H9 (cell line): ENCODE measurements around the gene CTSH. TPM values are rescaled to one million over a fixed set of nuclear protein-coding genes. Genes with fewer than 3 reads are reported as not detected.
A peak's percentile ranks its signal among the peaks of the same experiment; 100 is the strongest.
"Not testable (repeated sequence)": the region's sequence is repeated elsewhere in the genome, so short reads cannot be mapped to it uniquely, and the experiment has no call there.

ENCODE experiments used
- DNase-seq: peaks from one replicate; pipeline ENCODE4 v3.0.0-alpha.2; 2017
- H2AFZ ChIP-seq: one replicate; pipeline ENCODE4 v1.6.1; 2013; ENCODE audit warnings: mild to moderate bottlenecking, low read length, control low read depth, moderate library complexity
- H2AK5ac ChIP-seq: 2 replicates; pipeline ENCODE4 v1.6.1; 2013; ENCODE audit warnings: low read length, control low read depth, mixed read lengths; ENCODE audit not compliant: insufficient read length
- H2BK120ac ChIP-seq: one replicate; pipeline ENCODE4 v1.6.1; 2013; ENCODE audit warnings: low read depth, mild to moderate bottlenecking, low read length, control low read depth, inconsistent platforms; ENCODE audit not compliant: poor library complexity, severe bottlenecking
- H2BK12ac ChIP-seq: 2 replicates; pipeline ENCODE4 v1.6.1; 2013; ENCODE audit warnings: low read length, control low read depth, mixed read lengths, low read depth; ENCODE audit not compliant: insufficient read length
- H2BK15ac ChIP-seq: 2 replicates; pipeline ENCODE4 v1.6.1; 2013; ENCODE audit warnings: low read depth, low read length, control low read depth
- H2BK20ac ChIP-seq: one replicate; pipeline ENCODE4 v1.6.1; 2013; ENCODE audit warnings: low read depth, mild to moderate bottlenecking, low read length, control low read depth, inconsistent platforms; ENCODE audit not compliant: poor library complexity, severe bottlenecking
- H2BK5ac ChIP-seq: 2 replicates; pipeline ENCODE4 v1.6.1; 2013; ENCODE audit warnings: low read length, control low read depth, mixed read lengths; ENCODE audit not compliant: insufficient read length
- H3K14ac ChIP-seq: 2 replicates; pipeline ENCODE4 v1.6.1; 2013; ENCODE audit warnings: low read length, control low read depth; ENCODE audit not compliant: insufficient read depth
- H3K18ac ChIP-seq: 2 replicates; pipeline ENCODE4 v1.6.1; 2013; ENCODE audit warnings: low read depth, mild to moderate bottlenecking, mixed read lengths, low read length, control low read depth; ENCODE audit not compliant: insufficient read length
- H3K23ac ChIP-seq: 2 replicates; pipeline ENCODE4 v1.6.1; 2013; ENCODE audit warnings: low read length, control low read depth, mixed read lengths, low read depth; ENCODE audit not compliant: insufficient read length
- H3K23me2 ChIP-seq: 2 replicates; pipeline ENCODE4 v1.6.1; 2013; ENCODE audit warnings: low read depth, mild to moderate bottlenecking, mixed read lengths, low read length, control low read depth; ENCODE audit not compliant: insufficient read length, poor library complexity, severe bottlenecking
- H3K27ac ChIP-seq: 2 replicates; pipeline ENCODE4 v1.5.1; 2013; ENCODE audit warnings: low read length, control low read depth, mixed read lengths, low read depth; ENCODE audit not compliant: insufficient read length
- H3K27me3 ChIP-seq: 2 replicates; pipeline ENCODE4 v1.6.1; 2013; ENCODE audit warnings: low read length, control low read depth, inconsistent platforms; ENCODE audit not compliant: insufficient read depth
- H3K4ac ChIP-seq: 2 replicates; pipeline ENCODE4 v1.6.1; 2013; ENCODE audit warnings: low read depth, mild to moderate bottlenecking, control low read depth, inconsistent platforms, low read length, moderate library complexity
- H3K4me1 ChIP-seq: 2 replicates; pipeline ENCODE4 v1.6.1; 2013; ENCODE audit warnings: low read length, control low read depth, inconsistent platforms; ENCODE audit not compliant: insufficient read depth
- H3K4me2 ChIP-seq: 2 replicates; pipeline ENCODE4 v1.6.1; 2013; ENCODE audit warnings: low read length, control low read depth, mixed read lengths; ENCODE audit not compliant: insufficient read length, insufficient read depth
- H3K56ac ChIP-seq: 2 replicates; pipeline ENCODE4 v1.6.1; 2013; ENCODE audit warnings: low read depth, mild to moderate bottlenecking, mixed read lengths, low read length, control low read depth; ENCODE audit not compliant: insufficient read length
- H3K79me1 ChIP-seq: 2 replicates; pipeline ENCODE4 v1.6.1; 2013; ENCODE audit warnings: low read depth, mild to moderate bottlenecking, moderate library complexity, low read length, control low read depth, inconsistent platforms; ENCODE audit not compliant: insufficient read depth, poor library complexity, severe bottlenecking
- H3K79me2 ChIP-seq: 2 replicates; pipeline ENCODE4 v1.6.1; 2013; ENCODE audit warnings: low read length, control low read depth, inconsistent platforms; ENCODE audit not compliant: insufficient read depth
- H3K9ac ChIP-seq: 2 replicates; pipeline ENCODE4 v1.6.1; 2013; ENCODE audit warnings: low read length, control low read depth, mixed read lengths; ENCODE audit not compliant: insufficient read length; ENCODE audit errors: extremely low read depth
- H3K9me3 ChIP-seq: one replicate; pipeline ENCODE4 v1.6.1; 2013; ENCODE audit warnings: low read depth, low read length, inconsistent platforms; ENCODE audit not compliant: control insufficient read depth
- H3T11ph ChIP-seq: one replicate; pipeline ENCODE4 v1.6.1; 2013; ENCODE audit warnings: mild to moderate bottlenecking, low read length, control low read depth, inconsistent platforms
- H4K20me1 ChIP-seq: one replicate; pipeline ENCODE4 v1.6.1; 2013; ENCODE audit not compliant: control insufficient read depth, insufficient read length, insufficient read depth
- H4K5ac ChIP-seq: 2 replicates; pipeline ENCODE4 v1.6.1; 2013; ENCODE audit warnings: low read depth, mild to moderate bottlenecking, mixed read lengths, low read length, control low read depth; ENCODE audit not compliant: insufficient read length
- H4K8ac ChIP-seq: replicated peaks from 2 replicates; pipeline ENCODE4 v1.6.1; 2013; ENCODE audit warnings: low read length, control low read depth, mixed read lengths, low read depth; ENCODE audit not compliant: insufficient read length
- H4K91ac ChIP-seq: 2 replicates; pipeline ENCODE4 v1.6.1; 2013; ENCODE audit warnings: low read depth, mild to moderate bottlenecking, moderate library complexity, mixed read lengths, low read length, control low read depth; ENCODE audit not compliant: insufficient read length
- H3K27ac Mint-ChIP-seq, 3 experiments: 2 replicates in 2 of 3; 3 replicates in 1 of 3; pipeline ENCODE4 v1.8.0; 2020 to 2021; ENCODE audit warnings: mixed read lengths in 3 of 3, mild to moderate bottlenecking in 1 of 3, moderate library complexity in 1 of 3
- H3K27me3 Mint-ChIP-seq: 2 replicates; pipeline ENCODE4 v1.8.0; 2021; ENCODE audit warnings: low read depth, mild to moderate bottlenecking, moderate library complexity, mixed read lengths
- H3K36me3 Mint-ChIP-seq, 3 experiments: 2 replicates in 2 of 3; 3 replicates in 1 of 3; pipeline ENCODE4 v1.8.0; 2020 to 2021; ENCODE audit warnings: low read depth in 3 of 3, mixed read lengths in 3 of 3; ENCODE audit not compliant: insufficient read depth in 1 of 3
- H3K4me1 Mint-ChIP-seq, 2 experiments: 2 replicates each; pipeline ENCODE4 v1.8.0; 2020; ENCODE audit warnings: mixed read lengths in 2 of 2
- H3K4me3 Mint-ChIP-seq, 2 experiments: 2 replicates in 1 of 2; 3 replicates in 1 of 2; pipeline ENCODE4 v1.8.0; 2020 to 2021; ENCODE audit warnings: mild to moderate bottlenecking in 2 of 2, mixed read lengths in 2 of 2, moderate library complexity in 1 of 2
- H3K9me3 Mint-ChIP-seq, 2 experiments: 2 replicates in 1 of 2; 3 replicates in 1 of 2; pipeline ENCODE4 v1.8.0; 2020; ENCODE audit warnings: mild to moderate bottlenecking in 2 of 2, mixed read lengths in 2 of 2, moderate library complexity in 1 of 2
- WGBS: extraction: QIAGEN DNeasy Blood & Tissue Kit; methylation state at CpG from one replicate; pipeline ENCODE4 v1.1.7; 2013; ENCODE audit warnings: missing lambda C conversion rate, low lambda C conversion rate, mixed read lengths; ENCODE audit not compliant: insufficient read length; ENCODE audit errors: extremely low coverage; 5-methylcytosine and 5-hydroxymethylcytosine counted together
- total RNA-seq: library from RNA; stranded (reverse); gene quantifications from 2 replicates; pipeline ENCODE4 v1.2.1, GENCODE V29; 2021
- TF ChIP-seq, protein P1 (sequence below): fragments of 200-600 bp; sonication (generic); conservative IDR thresholded peaks from 3 replicates; pipeline ENCODE4 v1.8.0; 2021; ENCODE audit warnings: antibody characterized with exemption, mild to moderate bottlenecking

Gene CTSH
- total RNA-seq, 1 experiment from 2014 or later = 15.5 TPM

DNA sequence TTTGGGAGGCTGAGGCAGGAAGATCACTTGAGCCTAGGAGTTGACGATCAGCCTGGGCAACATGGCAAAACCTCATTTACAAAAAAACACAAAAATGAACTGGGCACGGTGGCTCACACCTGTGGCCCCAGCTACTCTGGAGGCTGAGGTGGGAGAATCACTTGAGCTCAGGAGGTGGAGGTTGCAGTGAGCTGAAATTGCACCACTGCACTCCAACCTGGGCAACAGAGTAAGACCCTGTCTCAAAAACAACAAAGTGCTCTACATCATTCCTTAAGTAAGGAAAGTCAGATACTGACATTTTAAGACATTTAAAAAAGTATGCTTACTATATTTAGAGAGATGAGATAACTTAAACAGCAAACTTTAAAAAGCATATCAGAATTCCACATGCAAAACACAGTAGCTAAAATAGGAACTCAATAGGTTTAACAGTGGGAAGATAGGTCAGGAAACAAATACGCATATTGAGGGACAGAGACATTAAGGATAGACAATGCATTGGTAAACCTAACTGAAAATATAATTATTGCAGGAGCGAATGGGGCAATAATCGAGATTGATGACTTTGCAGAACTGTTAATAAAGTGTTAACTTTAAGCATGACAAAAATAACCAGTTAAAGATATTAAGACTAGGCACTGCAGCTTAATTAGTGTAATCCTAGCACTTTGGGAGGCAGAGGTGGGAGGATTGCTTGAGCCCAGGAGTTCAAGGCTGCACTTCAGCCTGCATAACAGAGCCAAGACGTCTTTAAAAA, 40.1 kb downstream of the CTSH start:
- no peak overlapping the region for H2BK20ac ChIP-seq
- H3K18ac ChIP-seq = no peak overlapping the region
- no peak overlapping the region for H3K4ac ChIP-seq
- H3K9ac ChIP-seq = no peak overlapping the region
- no peak overlapping the region for H2BK12ac ChIP-seq
- no peaks in the 10 kb centered on the region; the same call in 1 of the 2 replicates for H3K27me3 Mint-ChIP-seq
- WGBS = no CpG with 5 or more reads among the region's 6 CpGs
- peaks cover under 1% of the 10 kb centered on the region for H3K79me1 ChIP-seq
- peak overlapping the region in 2 of 3 experiments; percentile 8 to 21; a peak in 3 of 7 replicates for H3K27ac Mint-ChIP-seq
- no peak overlapping the region for H3K27ac ChIP-seq
- no peaks in the 10 kb centered on the region for H4K20me1 ChIP-seq
- no peak overlapping the region for H3K4me2 ChIP-seq
- H4K8ac ChIP-seq = no peak overlapping the region
- DNase-seq = no peak
- no peak overlapping the region for H2BK5ac ChIP-seq
- no peaks in the 10 kb centered on the region for H3K79me2 ChIP-seq
- H3K9me3 Mint-ChIP-seq = no peaks in the 10 kb centered on the region
- peaks cover 11 to 17% of the 10 kb centered on the region in 2 experiments for H3K4me1 Mint-ChIP-seq
- H3K23ac ChIP-seq = no peak overlapping the region
- no peak overlapping the region for H4K5ac ChIP-seq
- H3K4me1 ChIP-seq = peaks cover 2% of the 10 kb centered on the region; the same call in 1 of the 2 replicates
- H3K23me2 ChIP-seq = no peaks in the 10 kb centered on the region
- no peak overlapping the region for H3K14ac ChIP-seq
- H2BK15ac ChIP-seq = no peak overlapping the region
- TF ChIP-seq, protein P1, sequence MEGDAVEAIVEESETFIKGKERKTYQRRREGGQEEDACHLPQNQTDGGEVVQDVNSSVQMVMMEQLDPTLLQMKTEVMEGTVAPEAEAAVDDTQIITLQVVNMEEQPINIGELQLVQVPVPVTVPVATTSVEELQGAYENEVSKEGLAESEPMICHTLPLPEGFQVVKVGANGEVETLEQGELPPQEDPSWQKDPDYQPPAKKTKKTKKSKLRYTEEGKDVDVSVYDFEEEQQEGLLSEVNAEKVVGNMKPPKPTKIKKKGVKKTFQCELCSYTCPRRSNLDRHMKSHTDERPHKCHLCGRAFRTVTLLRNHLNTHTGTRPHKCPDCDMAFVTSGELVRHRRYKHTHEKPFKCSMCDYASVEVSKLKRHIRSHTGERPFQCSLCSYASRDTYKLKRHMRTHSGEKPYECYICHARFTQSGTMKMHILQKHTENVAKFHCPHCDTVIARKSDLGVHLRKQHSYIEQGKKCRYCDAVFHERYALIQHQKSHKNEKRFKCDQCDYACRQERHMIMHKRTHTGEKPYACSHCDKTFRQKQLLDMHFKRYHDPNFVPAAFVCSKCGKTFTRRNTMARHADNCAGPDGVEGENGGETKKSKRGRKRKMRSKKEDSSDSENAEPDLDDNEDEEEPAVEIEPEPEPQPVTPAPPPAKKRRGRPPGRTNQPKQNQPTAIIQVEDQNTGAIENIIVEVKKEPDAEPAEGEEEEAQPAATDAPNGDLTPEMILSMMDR = no peak
- no peak overlapping the region for H3K4me3 Mint-ChIP-seq
- H4K91ac ChIP-seq = no peak overlapping the region
- no peak overlapping the region for H3K56ac ChIP-seq
- H2AFZ ChIP-seq = no peak overlapping the region
- H3T11ph ChIP-seq = no peak overlapping the region
- no peaks in the 10 kb centered on the region for H3K9me3 ChIP-seq
- H3K27me3 ChIP-seq = no peaks in the 10 kb centered on the region
- H2BK120ac ChIP-seq = no peak overlapping the region
- H3K36me3 Mint-ChIP-seq = peaks cover 30 to 72% (median 61%) of the 10 kb centered on the region in 3 experiments; a peak in 6 of 7 replicates
- H2AK5ac ChIP-seq = no peak overlapping the region

DNA sequence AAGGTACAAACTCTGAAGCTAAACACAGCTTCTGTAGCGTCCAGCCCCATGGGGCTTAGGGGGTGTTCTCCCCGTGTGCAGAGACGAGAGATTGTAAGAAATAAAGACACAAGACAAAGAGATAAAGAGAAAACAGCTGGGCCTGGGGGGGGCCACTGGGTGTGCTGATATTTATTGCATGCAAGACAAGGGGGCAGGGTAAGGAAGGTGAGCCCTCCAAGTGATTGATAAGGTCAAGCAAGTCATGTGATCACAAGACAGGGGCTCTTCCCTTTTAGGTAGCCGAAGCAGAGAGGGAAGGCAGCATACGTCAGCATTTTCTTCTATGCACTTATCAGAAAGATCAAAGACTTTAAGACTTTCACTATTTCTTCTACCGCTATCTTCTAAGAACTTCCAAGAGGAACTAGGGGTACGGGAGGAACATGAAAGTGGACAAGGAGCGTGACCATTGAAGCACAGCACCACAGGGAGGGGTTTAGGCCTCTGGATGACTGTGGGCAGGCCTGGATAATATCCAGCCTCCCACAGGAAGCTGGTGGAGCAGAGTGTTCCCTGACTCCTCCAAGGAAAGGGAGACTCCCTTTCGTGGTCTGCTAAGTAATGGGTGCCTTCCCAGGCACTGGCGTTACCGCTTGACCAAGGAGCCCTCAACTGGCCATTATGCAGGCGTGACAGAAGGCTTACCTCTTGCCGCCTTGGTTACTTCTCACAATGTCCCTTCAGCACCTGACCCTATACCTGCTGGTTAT, 42.4 kb downstream of the CTSH start:
- Mint-ChIP-seq H3K36me3 (peaks cover 41 to 89% (median 81%) of the 10 kb centered on the region in 3 experiments), H3K4me1 (peaks cover 7 to 10% of the 10 kb centered on the region in 2 experiments), H3K27ac (peak overlapping the region; percentile 36 to 94 (median 90); a peak in 4 of 7 replicates)
- H4K8ac ChIP-seq, H3K9me3 Mint-ChIP-seq, H3K56ac ChIP-seq, H3K4ac ChIP-seq, H4K91ac ChIP-seq, H2AFZ ChIP-seq, H3K27ac ChIP-seq, H3T11ph ChIP-seq, H3K27me3 ChIP-seq, H3K79me1 ChIP-seq, H3K4me1 ChIP-seq, H4K5ac ChIP-seq, H4K20me1 ChIP-seq, H3K18ac ChIP-seq, H3K23ac ChIP-seq, H3K27me3 Mint-ChIP-seq, H3K4me3 Mint-ChIP-seq, H3K79me2 ChIP-seq, H2BK12ac ChIP-seq, H3K9ac ChIP-seq, H3K4me2 ChIP-seq, H3K9me3 ChIP-seq, H3K14ac ChIP-seq, DNase-seq, H2BK120ac ChIP-seq, H2BK20ac ChIP-seq, H2BK15ac ChIP-seq, H2AK5ac ChIP-seq, H2BK5ac ChIP-seq, H3K23me2 ChIP-seq: not testable (repeated sequence)
- WGBS = no CpG with 5 or more reads among the region's 13 CpGs
